ENCODE measurements around the gene C19orf85.

Gene C19orf85

GRCh38 chr19:55474269-55475265 is 10.0 kb upstream of the C19orf85 start:
- DNase-seq, result no peak

- DNase-seq, result no peak
Measured at GRCh38 chr19:55473225-55474012, 8.9 kb upstream of the C19orf85 start.

GRCh38 chr19:55472463-55472862 is 7.9 kb upstream of the C19orf85 start:
- no peak for DNase-seq

- DNase-seq, result no peak
Measured at GRCh38 chr19:55471266-55471665, 6.7 kb upstream of the C19orf85 start.

- no peak for DNase-seq
Measured at GRCh38 chr19:55468054-55468393, 3.5 kb upstream of the C19orf85 start.

- DNase-seq, result no peak
Measured at GRCh38 chr19:55467236-55468053, 2.9 kb upstream of the C19orf85 start.

GRCh38 chr19:55466241-55466614 is 1.7 kb upstream of the C19orf85 start:
- DNase-seq, result no peak

- DNase-seq, result no peak
Measured at GRCh38 chr19:55465460-55466240, 1.1 kb upstream of the C19orf85 start.

GRCh38 chr19:55464039-55464661 is 401 bp downstream of the C19orf85 start:
- no peak for DNase-seq

GRCh38 chr19:55463583-55464031 is 944 bp downstream of the C19orf85 start:
- no peak for DNase-seq

GRCh38 chr19:55462722-55463121 is 1.8 kb downstream of the C19orf85 start:
- no peak for DNase-seq

GRCh38 chr19:55461974-55462626 is 2.5 kb downstream of the C19orf85 start:
- DNase-seq, result peak; percentile 17

- peak; percentile 99 for DNase-seq
Measured at GRCh38 chr19:55461259-55461973, 3.1 kb downstream of the C19orf85 start, which contains the start of gene ISOC2. Gene ISOC2, minus strand, starts transcription at chr19:55461642. Its CDS starts 5,156 bp downstream, at chr19:55456486.

- peak; percentile 82 for DNase-seq
Measured at GRCh38 chr19:55460670-55461258, 3.8 kb downstream of the C19orf85 start.

- DNase-seq, result peak; percentile 36
Measured at GRCh38 chr19:55459950-55460657, 4.4 kb downstream of the C19orf85 start.

- no peak for DNase-seq
Measured at GRCh38 chr19:55459551-55459949, 5.0 kb downstream of the C19orf85 start.

- no peak for DNase-seq
Measured at GRCh38 chr19:55457683-55458457, 6.7 kb downstream of the C19orf85 start.

GRCh38 chr19:55456347-55456746 is 8.2 kb downstream of the C19orf85 start:
- no peak for DNase-seq
